GM21515 (cell line): Measurements from ENCODE around the gene TENM4.

Experiments
- ATAC-seq: cut with Tn5 transposase; IDR thresholded peaks from one replicate; pipeline ENCODE4 v1.9.1; 2021; ENCODE audit not compliant: unreplicated experiment

The TENM4 gene

GRCh38 chr11:79449040-79449439 is 8.2 kb upstream of the TENM4 start:
- no peak for ATAC-seq

GRCh38 chr11:79447038-79447786 is 6.4 kb upstream of the TENM4 start:
- no peak for ATAC-seq

- ATAC-seq, result no peak
These were observed 4.1 kb upstream of the TENM4 start for GRCh38 chr11:79444923-79445322.

DNA sequence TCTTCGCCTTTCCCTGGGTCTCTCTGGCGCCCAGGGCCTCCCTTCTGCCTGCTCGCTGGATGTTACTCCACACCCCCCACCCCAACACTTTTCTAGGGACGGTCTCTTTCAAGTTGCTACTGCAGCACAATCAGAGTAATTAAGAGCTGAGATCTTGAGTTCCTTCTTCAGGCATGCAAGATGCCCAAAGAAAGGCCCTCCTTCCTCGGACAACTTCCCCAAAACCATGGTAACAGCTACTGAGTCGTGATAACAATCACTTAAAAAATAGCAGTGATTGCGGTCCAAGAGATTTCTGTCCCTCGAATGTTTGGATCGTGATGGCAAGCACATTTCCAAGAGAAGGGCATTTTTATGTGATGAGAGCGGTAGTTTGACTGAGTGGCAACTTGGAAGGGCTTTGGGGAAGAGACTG is 638 bp upstream of the TENM4 start:
- no peak for ATAC-seq

- ATAC-seq, result no peak
These were observed 802 bp downstream of the TENM4 start for GRCh38 chr11:79439886-79440570.

DNA sequence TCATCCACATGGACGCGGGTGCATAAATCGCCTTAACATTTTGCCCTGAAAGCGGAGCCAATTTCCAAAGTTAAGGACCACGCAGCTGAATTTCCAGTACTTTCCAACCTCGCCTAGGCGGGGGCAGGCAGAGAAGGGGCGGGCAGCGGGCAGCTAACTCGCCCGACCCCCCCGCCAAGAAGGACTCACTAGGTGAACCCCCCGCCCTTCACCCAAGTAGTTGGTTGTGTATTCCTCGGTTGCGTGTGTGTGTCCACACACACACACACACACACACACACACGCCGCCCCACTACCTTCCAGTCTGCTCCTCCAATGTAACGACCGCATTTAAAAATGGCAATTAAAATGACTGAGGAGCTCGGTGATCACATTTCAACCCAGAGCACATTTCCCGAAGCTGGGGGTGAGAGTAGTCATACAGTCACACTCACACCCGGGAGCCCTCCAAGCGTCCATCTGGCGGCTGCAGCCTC is 1.4 kb downstream of the TENM4 start:
- no peak for ATAC-seq

DNA sequence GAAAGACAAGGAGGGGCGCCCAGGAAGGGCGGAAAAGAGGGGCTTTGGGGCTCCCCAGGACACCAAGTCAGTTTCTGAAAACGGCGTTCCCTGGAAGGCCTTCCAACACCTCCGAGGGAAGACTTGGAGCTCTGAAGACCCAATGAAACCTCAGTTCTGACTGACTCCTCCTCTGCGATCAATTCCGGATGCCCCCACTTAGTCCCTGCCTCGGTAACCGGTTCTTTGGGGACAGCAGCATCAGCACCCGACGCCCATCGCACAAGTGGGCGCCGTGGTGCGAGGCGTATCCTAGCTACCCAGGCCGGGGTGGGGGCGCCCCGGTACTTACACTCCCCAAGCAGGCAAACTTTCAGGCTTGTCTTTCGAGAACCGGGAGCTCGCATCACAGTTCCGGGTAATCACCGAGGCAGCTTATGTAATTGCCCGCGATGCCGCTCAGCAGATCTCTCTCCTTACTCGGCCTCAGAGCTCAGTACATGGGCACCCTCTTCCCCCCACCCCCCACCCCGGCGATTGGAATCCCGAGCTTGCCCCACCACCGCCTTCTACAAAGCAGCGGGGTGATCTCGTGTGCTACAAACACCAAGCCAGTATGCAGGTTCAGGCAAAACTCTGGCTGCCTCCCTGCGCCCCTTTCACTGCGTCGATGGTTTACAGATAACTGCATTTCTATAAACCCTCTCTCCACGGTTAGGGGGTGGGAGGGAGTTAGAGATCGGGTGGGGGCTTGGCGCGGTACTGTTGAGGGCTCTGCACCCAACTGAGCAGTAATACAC is 2.0 kb downstream of the TENM4 start:
- ATAC-seq, result no peak

- ATAC-seq, result no peak
These were observed 2.7 kb downstream of the TENM4 start for GRCh38 chr11:79437981-79438630.

DNA sequence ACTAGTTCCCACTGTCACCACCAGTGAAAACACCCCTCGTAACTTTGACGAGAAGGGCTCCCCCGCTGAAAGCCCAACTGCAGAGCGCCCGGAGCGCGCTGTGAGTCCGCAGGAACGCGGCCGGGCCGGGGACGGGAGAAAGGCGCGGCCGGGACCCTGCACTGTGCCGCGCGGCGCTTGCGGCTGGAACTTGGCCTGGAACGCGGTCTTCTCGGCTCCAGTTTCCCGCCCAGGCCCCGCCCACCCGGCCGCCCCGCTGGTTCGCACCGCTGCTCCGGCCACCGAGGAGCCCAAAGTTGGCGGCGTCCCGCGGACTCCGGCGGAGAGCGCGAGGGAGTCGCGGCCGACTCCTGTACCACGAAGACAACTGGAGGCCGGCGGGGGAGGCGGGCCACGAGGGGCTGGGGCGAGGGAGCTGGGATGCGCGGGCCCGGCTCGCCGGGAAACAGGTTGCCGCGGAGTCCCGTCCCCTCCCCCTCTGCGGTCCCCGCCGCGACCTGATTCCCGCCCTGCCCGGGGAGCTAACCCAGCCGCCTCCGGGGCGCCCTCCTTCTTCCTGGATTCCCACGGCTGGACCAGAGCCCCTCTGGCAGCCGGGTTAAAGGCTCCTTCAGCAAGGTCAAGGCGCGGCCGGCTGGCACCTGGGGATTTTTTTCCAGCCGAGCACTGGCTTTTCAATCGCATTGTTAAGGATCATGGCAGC is 3.4 kb downstream of the TENM4 start:
- no peak for ATAC-seq

GRCh38 chr11:79436919-79437277 is 3.9 kb downstream of the TENM4 start:
- ATAC-seq, result no peak

DNA sequence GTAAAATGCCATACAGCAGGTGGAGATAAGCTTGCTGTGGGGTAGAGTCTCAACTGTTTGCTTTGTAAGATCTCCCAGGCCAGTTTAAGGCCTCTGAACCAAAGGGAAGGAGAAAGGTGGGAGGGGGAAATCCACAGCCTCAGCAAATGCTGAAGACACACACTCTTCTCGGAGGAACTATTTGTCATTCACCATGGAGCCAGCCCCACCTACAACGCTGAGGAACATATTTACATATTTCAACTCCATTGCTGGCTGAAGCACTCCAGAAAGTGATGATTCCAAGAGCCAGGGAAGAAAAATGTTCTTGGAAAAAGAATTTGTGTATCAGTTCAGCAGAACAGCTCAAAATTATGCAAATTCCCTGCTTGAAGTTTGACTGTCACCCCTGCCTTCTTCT is 6.5 kb downstream of the TENM4 start:
- ATAC-seq, result no peak

GRCh38 chr11:79432138-79432537 is 8.7 kb downstream of the TENM4 start:
- no peak for ATAC-seq

GRCh38 chr11:79431535-79431934 is 9.3 kb downstream of the TENM4 start:
- no peak for ATAC-seq

- no peak for ATAC-seq
These were observed 10.6 kb downstream of the TENM4 start for GRCh38 chr11:79430280-79430679.

GRCh38 chr11:79428406-79428805 is 12.4 kb downstream of the TENM4 start:
- no peak for ATAC-seq

- no peak for ATAC-seq
These were observed 13.1 kb downstream of the TENM4 start for GRCh38 chr11:79427611-79428327.

GRCh38 chr11:79427126-79427525 is 13.7 kb downstream of the TENM4 start:
- no peak for ATAC-seq

DNA sequence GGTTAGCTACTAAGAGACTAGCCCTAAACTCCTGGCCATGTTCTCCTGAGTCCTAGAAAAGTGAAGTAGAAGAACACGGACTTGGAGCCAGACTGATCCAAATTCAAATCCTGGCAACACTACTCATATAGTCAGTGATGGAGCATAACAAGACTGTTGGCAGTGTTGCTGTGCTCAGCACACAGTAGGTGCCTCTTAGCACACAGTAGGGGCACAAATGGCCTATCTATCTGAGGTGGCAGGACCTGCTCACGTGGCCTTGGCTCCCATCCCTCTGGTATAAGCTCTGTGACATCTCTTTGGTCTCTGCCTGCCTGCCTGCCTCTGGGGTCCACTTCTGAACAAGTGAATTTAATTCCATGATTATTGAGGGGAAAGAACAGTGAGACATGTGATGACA is 15.4 kb downstream of the TENM4 start:
- ATAC-seq, result no peak

- no peak for ATAC-seq
These were observed 17.1 kb downstream of the TENM4 start for GRCh38 chr11:79423736-79424135.

DNA sequence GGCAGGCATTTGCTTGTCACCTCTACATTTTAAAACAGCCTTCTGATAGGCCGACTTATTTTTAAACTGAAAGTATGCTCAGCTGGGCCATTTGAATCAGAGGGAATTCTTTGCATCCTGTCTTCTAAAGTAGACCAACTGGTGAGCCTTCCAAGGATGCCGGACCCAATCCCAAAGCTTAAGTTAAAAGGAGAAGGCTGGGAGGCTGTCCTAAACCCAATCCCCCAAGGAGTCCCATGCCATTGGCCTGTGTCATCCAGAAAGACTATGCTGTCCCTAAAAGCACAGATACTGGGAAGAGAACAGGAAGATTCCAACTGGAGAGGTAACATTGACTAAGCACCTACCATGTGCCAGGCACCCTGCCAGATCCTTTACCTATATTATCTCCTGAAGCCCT is 18.0 kb downstream of the TENM4 start:
- no peak for ATAC-seq
